NCI-H1694 treated with DMSO at 0.1 percent for 48 hours (cell line): ENCODE data around the gene MAN2A1.

Experiments
- DNase-seq: peaks from one replicate; lab custom pipeline; 2025; lab: John Stamatoyannopoulos, UW

MAN2A1 gene

DNA sequence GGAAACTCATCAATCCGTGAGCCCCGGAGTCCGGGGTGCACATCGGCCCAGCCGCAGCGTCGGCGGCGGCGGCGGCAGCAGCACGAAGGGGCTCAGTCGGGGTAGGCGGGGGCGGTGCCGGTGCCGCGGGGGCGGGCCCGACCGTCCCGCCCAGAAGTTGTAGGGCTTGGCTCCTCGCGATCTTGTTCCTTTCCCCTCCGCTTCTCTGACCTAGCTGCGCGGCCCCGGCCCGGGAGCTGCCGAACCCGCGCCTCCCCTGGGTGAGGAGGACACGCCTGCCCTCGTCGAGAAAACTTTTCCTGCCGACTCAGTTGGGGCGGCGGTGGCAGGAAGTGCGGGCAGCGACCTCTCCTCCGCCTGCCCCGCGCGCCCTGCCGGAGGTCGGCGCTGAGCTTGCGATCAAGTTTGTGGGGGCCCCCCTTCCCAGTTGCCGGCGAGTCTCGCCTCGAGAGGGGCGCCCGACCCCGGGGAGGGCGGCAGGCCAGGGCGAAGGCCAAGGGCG lies at the start of gene MAN2A1:
Gene MAN2A1 (plus strand): TSS at position 188 of the 502 bp plus-strand sequence. CDS start 491 bp downstream, outside the sequence.
- DNase-seq, result peak; percentile 32

DNA sequence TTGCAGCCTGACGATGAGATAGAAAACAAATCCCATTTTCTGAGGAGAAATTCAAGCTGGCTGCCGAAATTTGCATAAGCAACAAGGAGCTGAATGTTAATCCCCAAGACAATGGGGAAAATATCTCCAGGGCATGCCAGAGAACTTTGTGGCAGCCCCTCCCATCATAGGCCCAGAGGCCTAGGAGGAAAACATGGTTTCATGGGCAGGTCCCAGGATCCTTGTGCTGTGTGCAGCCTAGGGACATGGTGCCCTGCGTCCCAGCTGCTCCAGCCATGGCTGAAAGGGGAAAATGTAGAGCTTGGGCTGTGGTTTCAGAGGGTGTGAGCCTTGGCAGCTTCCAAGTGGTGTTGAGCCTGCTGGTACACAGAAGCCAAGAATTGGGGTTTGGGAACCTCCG lies 48.8 kb upstream of the MAN2A1 start:
- no peak for DNase-seq

- no peak for DNase-seq
Measured at GRCh38 chr5:109643791-109644350, 45.9 kb upstream of the MAN2A1 start.

- no peak for DNase-seq
Measured at GRCh38 chr5:109644829-109645228, 44.9 kb upstream of the MAN2A1 start.

DNA sequence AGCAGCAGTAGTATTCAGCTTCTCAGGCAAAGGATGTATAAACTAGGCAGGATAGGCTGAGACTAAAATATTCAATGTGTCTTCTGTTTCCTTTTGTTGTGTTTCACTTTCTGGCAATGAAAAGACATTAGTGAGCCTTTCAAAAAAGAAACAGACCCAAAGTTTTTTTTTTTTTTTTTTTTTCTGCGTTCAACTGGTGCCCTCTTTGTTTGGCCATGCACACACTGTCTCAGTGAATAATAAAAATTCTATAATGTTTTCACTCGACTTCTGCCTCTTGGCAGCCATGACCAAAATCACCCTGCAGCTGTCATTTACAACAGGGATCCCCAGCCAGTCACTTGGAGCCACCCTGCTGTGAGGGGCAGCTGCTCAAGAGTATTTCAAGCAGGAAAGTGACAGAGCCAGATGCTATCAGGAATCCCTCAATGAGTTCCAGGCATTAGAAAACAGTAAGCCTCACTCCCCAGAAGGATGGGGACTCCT lies 44.0 kb upstream of the MAN2A1 start:
- DNase-seq, result peak; percentile 86

DNA sequence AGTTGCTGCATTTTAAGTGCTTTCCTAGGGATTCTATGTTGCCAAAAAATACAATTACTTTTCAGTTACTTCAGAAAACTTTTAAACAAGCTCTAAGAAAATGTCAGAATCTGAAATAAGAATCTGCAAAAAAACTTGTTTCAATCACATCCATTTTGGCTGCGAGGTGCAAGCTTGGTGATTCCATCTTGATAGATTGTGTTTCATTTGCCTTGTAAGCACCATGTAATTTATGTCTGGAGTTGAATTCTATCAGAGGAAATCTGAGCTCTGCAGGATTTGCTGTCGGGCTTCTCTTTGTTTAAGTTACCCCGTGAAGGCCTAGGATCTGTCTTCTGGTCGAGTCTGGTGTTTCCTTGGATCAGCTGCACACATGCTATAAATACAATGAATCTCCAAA lies 40.4 kb upstream of the MAN2A1 start:
- DNase-seq, result no peak

GRCh38 chr5:109650493-109650892 lies 39.2 kb upstream of the MAN2A1 start:
- no peak for DNase-seq

GRCh38 chr5:109652096-109652495 lies 37.6 kb upstream of the MAN2A1 start:
- DNase-seq, result no peak

DNA sequence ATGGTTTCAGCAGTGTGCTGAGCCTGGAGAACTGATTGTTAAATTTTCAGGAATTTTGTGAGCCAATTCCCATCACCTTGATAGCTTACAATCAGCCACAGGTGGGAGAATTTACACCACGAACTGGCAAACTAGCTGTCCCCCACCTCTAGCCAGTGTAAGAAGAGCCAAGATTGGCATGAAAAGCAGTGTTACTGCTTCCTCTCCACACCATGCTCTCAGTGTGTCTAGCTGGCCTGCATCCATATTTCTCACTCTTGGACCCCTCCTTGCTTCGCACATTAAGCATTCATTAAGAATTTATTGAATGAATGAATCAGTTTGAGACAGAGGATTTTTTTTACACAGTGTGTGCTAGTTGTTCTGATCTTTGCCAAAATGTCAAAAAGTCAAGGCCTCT lies 36.7 kb upstream of the MAN2A1 start:
- DNase-seq, result no peak

GRCh38 chr5:109653561-109654239 lies 36.0 kb upstream of the MAN2A1 start:
- DNase-seq, result no peak

DNA sequence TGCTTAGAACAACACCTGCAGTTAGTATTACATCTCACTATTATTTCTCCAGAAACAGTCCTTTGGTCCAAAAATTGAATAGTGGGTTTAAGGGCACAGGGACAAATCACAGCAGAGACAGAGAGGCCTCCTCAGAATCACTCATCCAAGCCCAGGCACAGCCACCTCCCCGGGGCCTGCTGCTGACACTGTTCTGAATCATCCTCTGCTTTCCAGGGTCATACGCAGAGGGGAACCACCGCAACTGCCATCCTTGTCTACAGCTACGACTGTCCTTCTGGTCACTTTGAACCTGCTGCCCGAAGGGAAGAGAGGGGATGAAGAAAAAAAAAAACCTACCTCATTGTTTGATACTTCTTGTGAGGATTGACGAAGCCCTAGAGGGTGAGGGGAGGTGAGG lies 35.3 kb upstream of the MAN2A1 start:
- DNase-seq, result no peak

DNA sequence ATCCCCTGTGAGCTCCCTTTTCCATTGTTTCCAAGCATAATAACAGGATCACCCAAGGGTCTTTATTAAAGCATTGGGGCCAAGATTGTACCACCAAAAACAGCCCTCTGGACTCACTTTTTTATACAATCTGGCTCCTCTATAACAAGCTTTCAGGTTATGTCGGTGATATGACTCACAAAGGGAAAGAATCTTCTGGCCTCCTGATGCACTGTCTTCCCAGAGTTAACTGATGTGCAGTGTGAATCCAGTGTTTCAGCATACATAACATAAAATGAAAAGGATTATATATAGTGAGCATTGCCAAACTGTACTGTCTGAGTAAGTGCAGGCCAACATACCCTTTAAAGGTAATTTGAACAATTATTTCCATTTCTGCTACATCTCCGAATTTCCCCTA lies 33.9 kb upstream of the MAN2A1 start:
- no peak for DNase-seq

DNA sequence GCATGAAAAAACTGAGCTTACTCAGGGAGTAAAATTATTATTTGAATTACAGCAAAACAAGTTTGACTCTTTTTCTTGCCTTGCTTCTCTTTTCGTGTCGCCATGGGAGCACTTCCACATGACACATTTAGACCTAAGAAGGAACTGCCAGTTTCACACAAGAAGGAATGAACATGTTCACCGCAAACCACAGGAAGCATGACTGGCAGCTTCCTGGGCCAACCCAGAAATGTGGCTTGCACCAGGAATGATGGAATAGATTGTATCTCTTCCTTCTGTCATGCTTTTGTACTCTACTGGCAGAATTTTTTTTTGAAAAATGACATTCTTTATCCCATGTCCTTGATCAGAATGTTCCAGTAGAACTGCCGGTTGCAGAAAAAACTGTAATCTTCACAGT lies 32.9 kb upstream of the MAN2A1 start:
- no peak for DNase-seq

GRCh38 chr5:109659901-109660300 lies 29.8 kb upstream of the MAN2A1 start:
- DNase-seq, result no peak

GRCh38 chr5:109660301-109660700 lies 29.4 kb upstream of the MAN2A1 start:
- DNase-seq, result no peak

DNA sequence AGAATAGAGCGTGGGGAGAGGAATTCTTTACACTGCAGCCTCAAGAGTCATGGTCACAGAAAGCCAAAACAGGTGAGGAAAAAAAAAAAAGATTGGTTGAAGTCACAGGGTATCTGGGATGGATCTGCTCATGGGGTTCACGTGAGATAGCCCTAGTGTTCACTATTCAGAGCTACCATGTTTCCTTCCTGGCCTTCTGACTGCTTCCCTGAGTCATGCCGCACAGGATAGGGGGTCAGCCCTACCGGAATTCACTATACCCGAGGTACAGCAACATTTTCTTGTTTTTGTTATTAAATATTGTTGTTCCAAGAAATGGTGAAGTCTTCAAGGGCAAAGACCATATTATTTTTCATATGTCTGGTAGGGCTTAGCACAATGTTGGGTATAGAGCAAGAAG lies 21.5 kb upstream of the MAN2A1 start:
- DNase-seq, result no peak

- DNase-seq, result no peak
Measured at GRCh38 chr5:109668668-109669422, 20.9 kb upstream of the MAN2A1 start.

DNA sequence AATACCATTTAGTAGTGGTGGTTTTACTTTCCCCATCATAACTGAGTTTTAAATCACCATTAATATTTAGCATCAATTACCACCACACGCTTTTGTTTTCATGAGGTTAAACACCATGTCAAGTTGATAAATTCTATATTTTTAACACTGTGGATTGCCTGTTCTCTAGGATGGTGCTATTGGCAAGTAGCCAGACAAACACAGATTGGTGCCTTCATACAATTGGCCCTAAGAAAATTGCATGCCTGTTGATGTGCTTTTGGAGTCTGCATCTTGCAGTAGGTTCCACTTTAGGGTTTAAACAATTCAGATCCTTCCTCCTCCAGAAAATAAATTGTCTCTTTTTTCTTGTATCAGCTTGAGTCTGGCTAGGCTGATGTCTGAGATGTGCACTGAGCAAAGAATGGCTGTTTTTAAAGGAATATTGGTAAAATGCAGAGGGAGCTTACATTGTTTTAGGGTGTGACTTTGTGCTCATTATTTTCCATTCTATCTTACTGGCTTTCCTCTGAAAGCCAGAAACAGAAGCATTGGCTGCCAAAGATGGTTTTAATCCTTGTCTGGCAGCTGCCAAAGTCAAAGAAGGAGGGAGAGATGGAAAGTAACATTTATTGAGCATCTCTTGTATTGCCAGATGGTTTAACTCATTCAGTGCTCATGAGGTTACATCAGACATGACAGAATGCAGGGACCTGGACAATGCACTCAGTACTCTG lies 19.6 kb upstream of the MAN2A1 start:
- DNase-seq, result peak; percentile 39

DNA sequence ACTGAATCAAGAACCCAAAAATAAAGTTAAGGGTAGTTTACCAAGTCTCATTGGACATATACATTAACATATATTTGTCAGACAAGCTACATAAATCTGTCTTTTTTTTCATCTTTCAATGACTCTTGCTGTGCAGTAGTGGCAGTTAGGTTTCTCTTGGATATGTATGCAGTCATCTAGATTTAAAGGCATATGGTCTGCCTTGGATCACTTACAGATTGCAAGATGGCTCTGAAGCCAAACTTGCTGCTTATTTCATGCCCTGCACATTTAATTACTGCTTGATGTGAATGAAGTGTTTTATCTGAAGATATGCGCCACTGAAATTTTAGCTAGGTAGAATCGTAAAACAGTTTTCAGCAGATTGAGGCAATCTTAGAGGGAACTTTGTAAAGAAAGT lies 18.6 kb upstream of the MAN2A1 start:
- no peak for DNase-seq

GRCh38 chr5:109674596-109674995 lies 15.1 kb upstream of the MAN2A1 start:
- DNase-seq, result no peak

DNA sequence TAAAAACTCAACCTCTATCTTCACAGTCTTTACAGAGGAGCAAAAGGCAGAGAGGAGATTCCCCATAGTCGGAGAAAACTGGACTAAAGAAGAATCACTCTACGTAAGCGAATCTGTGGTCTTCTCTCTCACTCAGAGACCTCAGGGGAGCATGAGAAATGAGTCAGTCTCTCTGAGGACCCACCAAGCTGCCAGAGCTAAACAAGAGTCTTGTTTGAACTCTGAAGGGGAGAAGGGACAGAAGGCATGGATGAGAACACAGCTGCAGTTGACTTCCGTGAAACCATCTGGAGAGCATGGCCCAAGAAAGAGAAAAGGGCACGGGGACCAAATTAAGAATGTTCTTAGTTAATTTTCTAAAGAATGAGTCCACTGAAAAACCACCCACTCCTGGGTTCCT lies 12.8 kb upstream of the MAN2A1 start:
- no peak for DNase-seq

- DNase-seq, result no peak
Measured at GRCh38 chr5:109678447-109678846, 11.3 kb upstream of the MAN2A1 start.
